Measurements from ENCODE around the gene ETS1. TPM values are rescaled to one million over a fixed set of nuclear protein-coding genes. Genes with fewer than 3 reads are reported as not detected.

Gene ETS1
- total RNA-seq, 4 donors from 2014 or later = 21.9 to 78.4 (median 31.3) TPM

DNA sequence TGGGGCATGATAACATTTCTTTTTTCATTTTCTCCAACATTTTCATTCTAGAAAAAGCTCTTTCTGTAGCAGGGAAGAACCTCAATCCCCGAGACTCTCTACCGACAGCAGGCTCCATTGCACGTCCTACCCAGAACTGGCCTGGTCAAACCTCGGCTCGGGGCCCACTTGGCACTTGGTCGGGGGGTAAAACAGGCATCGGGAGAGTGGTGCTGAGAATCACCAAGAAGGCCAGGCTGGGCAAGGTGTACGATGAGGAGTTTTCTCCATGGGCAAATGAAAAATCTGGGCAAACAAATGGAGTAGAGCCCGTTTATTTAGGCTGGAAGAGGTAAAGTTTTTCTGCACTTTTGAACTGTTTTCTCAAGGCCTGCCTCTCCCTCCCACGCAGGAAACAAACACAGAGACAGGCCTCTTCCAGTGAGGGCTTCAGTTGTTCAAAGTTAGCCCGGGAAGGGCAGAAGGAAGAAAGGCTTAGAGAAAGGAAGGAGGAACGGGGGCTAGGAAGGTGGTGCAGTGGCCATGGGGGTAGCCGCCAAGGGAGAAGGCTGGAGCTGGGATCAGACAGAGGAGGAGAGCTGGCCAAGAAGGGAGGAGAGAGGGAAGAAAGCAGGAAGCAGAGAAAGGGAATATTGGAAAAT lies 87.6 kb downstream of the ETS1 start:
- Histone ChIP-seq H3K27ac (peak overlapping the region; percentile 60 to 98 (median 66)), H3K4me3 (peak overlapping the region in 1 of 4 donors; percentile 2), H3K9me3 (no peaks in the 10 kb centered on the region), H3K4me1 (peaks cover 0 to 53% (median 22%) of the 10 kb centered on the region in 4 donors), H3K36me3 (no peaks in the 10 kb centered on the region), H3K27me3 (no peaks in the 10 kb centered on the region)
- TF ChIP-seq POLR2A (IDR thresholded peaks at IDR 0.05) = no peak
- TF ChIP-seq, protein P1, sequence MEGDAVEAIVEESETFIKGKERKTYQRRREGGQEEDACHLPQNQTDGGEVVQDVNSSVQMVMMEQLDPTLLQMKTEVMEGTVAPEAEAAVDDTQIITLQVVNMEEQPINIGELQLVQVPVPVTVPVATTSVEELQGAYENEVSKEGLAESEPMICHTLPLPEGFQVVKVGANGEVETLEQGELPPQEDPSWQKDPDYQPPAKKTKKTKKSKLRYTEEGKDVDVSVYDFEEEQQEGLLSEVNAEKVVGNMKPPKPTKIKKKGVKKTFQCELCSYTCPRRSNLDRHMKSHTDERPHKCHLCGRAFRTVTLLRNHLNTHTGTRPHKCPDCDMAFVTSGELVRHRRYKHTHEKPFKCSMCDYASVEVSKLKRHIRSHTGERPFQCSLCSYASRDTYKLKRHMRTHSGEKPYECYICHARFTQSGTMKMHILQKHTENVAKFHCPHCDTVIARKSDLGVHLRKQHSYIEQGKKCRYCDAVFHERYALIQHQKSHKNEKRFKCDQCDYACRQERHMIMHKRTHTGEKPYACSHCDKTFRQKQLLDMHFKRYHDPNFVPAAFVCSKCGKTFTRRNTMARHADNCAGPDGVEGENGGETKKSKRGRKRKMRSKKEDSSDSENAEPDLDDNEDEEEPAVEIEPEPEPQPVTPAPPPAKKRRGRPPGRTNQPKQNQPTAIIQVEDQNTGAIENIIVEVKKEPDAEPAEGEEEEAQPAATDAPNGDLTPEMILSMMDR (IDR thresholded peaks at IDR 0.05) = no peak
- DNase-seq = no peak

DNA sequence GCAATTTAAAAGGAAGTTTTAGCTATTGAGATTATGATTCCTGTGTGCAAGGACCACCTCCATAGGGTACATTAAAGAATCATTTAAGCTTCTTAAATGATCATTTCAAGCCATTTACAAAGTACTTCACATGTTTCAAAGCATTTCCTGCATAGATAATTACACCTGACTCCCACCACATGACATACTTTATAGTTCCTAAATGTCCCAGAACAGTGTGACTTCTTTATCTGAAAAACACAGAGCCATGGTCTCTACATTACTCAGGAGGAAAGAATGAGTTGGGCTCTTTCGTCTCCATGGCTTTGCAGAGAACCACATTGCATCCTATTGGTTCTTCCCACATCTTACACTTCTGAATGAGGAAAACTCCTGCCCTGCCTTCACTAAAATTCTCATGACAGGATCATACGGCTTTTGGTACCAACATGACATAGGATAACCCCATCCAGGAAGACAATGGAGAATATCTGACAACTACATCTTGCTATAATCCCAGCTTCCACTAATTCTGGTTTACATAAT lies 88.6 kb downstream of the ETS1 start:
- DNase-seq = no peak
- H3K27me3 ChIP-seq = no peaks in the 10 kb centered on the region
- H3K4me3 ChIP-seq = no peak overlapping the region
- H3K9me3 ChIP-seq = no peaks in the 10 kb centered on the region
- TF ChIP-seq, protein P1 (IDR thresholded peaks at IDR 0.05) = no peak
- no peak for TF ChIP-seq POLR2A (IDR thresholded peaks at IDR 0.05)
- H3K4me1 ChIP-seq = peaks cover 0 to 43% (median 22%) of the 10 kb centered on the region in 4 donors
- no peaks in the 10 kb centered on the region for H3K36me3 ChIP-seq
- H3K27ac ChIP-seq = peak overlapping the region; percentile 60 to 98 (median 66)

DNA sequence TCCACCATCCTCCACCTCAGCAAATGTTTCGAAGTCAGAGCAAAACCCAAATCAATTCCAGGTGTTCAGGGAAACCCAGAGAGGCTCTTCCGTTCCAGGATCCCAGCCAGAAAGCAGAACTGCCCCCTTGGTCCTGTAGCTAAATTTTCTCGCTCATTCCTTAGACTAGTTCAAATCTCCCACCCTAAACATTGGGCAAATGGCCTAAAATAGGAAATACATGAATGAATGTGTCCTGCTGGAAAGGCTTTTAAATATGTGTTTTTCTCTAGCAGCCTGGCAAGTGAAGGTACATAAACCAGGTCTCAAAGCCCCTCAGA lies 89.6 kb downstream of the ETS1 start:
- TF ChIP-seq POLR2A (IDR thresholded peaks at IDR 0.05) = no peak
- TF ChIP-seq, protein P1 (IDR thresholded peaks at IDR 0.05) = no peak
- H3K36me3 ChIP-seq = no peaks in the 10 kb centered on the region
- peaks cover 0 to 44% (median 19%) of the 10 kb centered on the region in 4 donors for H3K4me1 ChIP-seq
- no peak overlapping the region for H3K4me3 ChIP-seq
- no peaks in the 10 kb centered on the region for H3K27me3 ChIP-seq
- no peak for DNase-seq
- no peaks in the 10 kb centered on the region for H3K9me3 ChIP-seq
- peak overlapping the region; percentile 50 to 98 (median 68) for H3K27ac ChIP-seq

DNA sequence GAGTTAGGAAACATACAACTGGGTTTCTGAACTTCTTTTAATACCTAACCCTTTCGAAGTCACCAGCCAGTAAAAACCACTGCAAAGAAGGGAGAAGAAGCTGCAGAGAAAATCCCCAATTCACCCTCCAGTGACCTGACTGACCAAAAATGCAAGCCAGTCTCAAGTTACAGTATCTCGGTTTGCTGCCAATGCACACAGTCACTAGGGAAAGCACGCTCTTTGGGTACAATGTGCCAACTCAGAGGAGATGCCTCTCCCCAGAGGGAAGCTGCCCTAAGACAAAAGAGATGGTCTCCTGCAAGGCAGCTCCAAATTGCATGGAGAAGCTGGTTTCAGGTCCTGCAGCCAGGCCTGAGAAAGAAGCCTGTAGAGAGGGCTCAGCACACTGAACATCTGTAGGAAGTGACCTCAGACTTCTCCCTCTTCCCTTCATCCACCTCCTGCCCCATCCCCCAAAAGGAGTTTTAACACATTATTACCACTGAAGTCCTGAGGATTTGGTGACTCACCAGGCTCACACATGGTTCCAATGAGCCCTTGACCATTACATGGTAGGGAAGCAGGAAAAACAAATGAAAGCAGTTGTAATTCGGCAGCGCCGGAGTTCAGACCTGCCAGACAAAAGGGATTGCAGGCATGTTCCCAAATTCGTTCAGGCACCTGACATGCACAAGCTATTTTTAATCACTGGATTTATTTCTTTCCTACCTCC lies 90.1 kb downstream of the ETS1 start:
- H3K4me1 ChIP-seq = peaks cover 0 to 40% (median 17%) of the 10 kb centered on the region in 4 donors
- no peaks in the 10 kb centered on the region for H3K9me3 ChIP-seq
- H3K27ac ChIP-seq = peak overlapping the region; percentile 50 to 98 (median 68)
- no peak for DNase-seq
- TF ChIP-seq POLR2A (IDR thresholded peaks at IDR 0.05) = no peak
- TF ChIP-seq, protein P1 (IDR thresholded peaks at IDR 0.05) = no peak
- peak overlapping the region in 1 of 4 donors; percentile 6 for H3K4me3 ChIP-seq
- H3K36me3 ChIP-seq = no peaks in the 10 kb centered on the region
- H3K27me3 ChIP-seq = no peaks in the 10 kb centered on the region

DNA sequence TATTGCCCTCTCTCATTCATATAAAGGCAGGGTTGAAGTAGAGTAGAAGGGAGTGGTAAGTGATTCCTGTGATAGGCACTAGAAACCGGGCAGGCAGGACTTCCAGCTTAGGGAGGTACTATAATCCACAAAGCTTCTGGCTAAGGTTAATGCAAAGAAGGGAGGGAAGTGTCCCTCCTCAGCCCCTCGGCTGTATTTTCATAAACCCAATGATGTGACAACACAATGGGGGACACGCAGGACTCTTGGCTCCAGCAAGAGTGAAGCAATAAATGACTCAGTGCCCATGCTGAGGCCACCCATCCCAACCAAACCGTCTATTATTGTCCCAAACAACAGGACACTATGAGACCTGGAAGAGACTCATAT lies 90.7 kb downstream of the ETS1 start:
- Histone ChIP-seq H3K27ac (peak overlapping the region; percentile 50 to 98 (median 68)), H3K4me1 (peaks cover 0 to 34% (median 17%) of the 10 kb centered on the region in 4 donors), H3K9me3 (no peaks in the 10 kb centered on the region), H3K27me3 (no peaks in the 10 kb centered on the region), H3K36me3 (no peaks in the 10 kb centered on the region), H3K4me3 (peak overlapping the region in 1 of 4 donors; percentile 14)
- no peak for TF ChIP-seq POLR2A (IDR thresholded peaks at IDR 0.05)
- TF ChIP-seq, protein P1 (IDR thresholded peaks at IDR 0.05) = no peak
- DNase-seq = no peak

All from Peyer's patch (tissue), 4 donors.